ENCODE measurements around the gene GARNL3. TPM values are rescaled to one million over a fixed set of nuclear protein-coding genes. Genes with fewer than 3 reads are reported as not detected.

Gene GARNL3
- total RNA-seq, 4 donors from 2014 or later = 8.9 to 17.9 (median 12.2) TPM

- no peak for TF ChIP-seq CTCF (IDR thresholded peaks at IDR 0.05)
- TF ChIP-seq POLR2AphosphoS5 (IDR thresholded peaks at IDR 0.05) = peak; percentile 24 to 35
- no peak for TF ChIP-seq EP300 (IDR thresholded peaks at IDR 0.05)
- TF ChIP-seq POLR2A (IDR thresholded peaks at IDR 0.05; ENCODE audit: low read depth) = no peak
- no peak for DNase-seq (ENCODE audit: extremely low spot score)
- peaks cover 0 to 5% (median 2%) of the 10 kb centered on the region in 4 donors for H3K4me1 ChIP-seq
- no peaks in the 10 kb centered on the region for H3K9me3 ChIP-seq
- H3K4me3 ChIP-seq = no peak overlapping the region
- intact Hi-C loops (cut with DNase I) = no loop called here
- WGBS = 52% methylated on average over 10 of the region's 10 CpGs
- H3K36me3 ChIP-seq = peaks cover 0 to 21% (median 11%) of the 10 kb centered on the region in 4 donors
- H3K27ac ChIP-seq (replicated peaks in 1 of 4) = peak overlapping the region in 1 of 4 donors; percentile 52
- no peaks in the 10 kb centered on the region for H3K27me3 ChIP-seq
Observed at GRCh38 chr9:127388037-127388855, 123.7 kb downstream of the GARNL3 start.

GRCh38 chr9:127388856-127389238 is 124.3 kb downstream of the GARNL3 start:
- H3K27ac ChIP-seq (replicated peaks in 1 of 4) = peak overlapping the region in 1 of 4 donors; percentile 52
- intact Hi-C loops (cut with DNase I) = no loop called here
- no peak overlapping the region for H3K4me3 ChIP-seq
- H3K9me3 ChIP-seq = no peaks in the 10 kb centered on the region
- TF ChIP-seq POLR2AphosphoS5 (IDR thresholded peaks at IDR 0.05) (no peak), POLR2A (IDR thresholded peaks at IDR 0.05; ENCODE audit: low read depth) (no peak), CTCF (IDR thresholded peaks at IDR 0.05) (no peak), EP300 (IDR thresholded peaks at IDR 0.05) (no peak)
- H3K36me3 ChIP-seq = peaks cover 0 to 21% (median 11%) of the 10 kb centered on the region in 4 donors
- peaks cover 0 to 5% (median 2%) of the 10 kb centered on the region in 4 donors for H3K4me1 ChIP-seq
- WGBS = 72% methylated on average over 6 of the region's 6 CpGs
- no peak for DNase-seq (ENCODE audit: extremely low spot score)
- no peaks in the 10 kb centered on the region for H3K27me3 ChIP-seq

- TF ChIP-seq POLR2A (IDR thresholded peaks at IDR 0.05; ENCODE audit: low read depth) = no peak
- TF ChIP-seq CTCF (IDR thresholded peaks at IDR 0.05) = no peak
- TF ChIP-seq EP300 (IDR thresholded peaks at IDR 0.05) = no peak
- no peak for TF ChIP-seq POLR2AphosphoS5 (IDR thresholded peaks at IDR 0.05)
- Histone ChIP-seq H3K4me3 (no peak overlapping the region), H3K27ac (replicated peaks in 1 of 4) (no peak overlapping the region), H3K4me1 (peaks cover 0 to 5% (median 2%) of the 10 kb centered on the region in 4 donors), H3K9me3 (no peaks in the 10 kb centered on the region), H3K27me3 (no peaks in the 10 kb centered on the region), H3K36me3 (peaks cover 0 to 21% (median 11%) of the 10 kb centered on the region in 4 donors)
- intact Hi-C loops (cut with DNase I) = no loop called here
- DNase-seq (ENCODE audit: extremely low spot score) = no peak
- 84% methylated on average over 4 of the region's 4 CpGs for WGBS
Observed at GRCh38 chr9:127389381-127390247, 125.0 kb downstream of the GARNL3 start.

GRCh38 chr9:127390248-127390545 is 125.6 kb downstream of the GARNL3 start:
- Histone ChIP-seq H3K4me3 (no peak overlapping the region), H3K9me3 (no peaks in the 10 kb centered on the region), H3K36me3 (peaks cover 0 to 21% (median 11%) of the 10 kb centered on the region in 4 donors), H3K27me3 (no peaks in the 10 kb centered on the region), H3K27ac (replicated peaks in 1 of 4) (no peak overlapping the region), H3K4me1 (peaks cover 0 to 5% (median 2%) of the 10 kb centered on the region in 4 donors)
- TF ChIP-seq POLR2A (IDR thresholded peaks at IDR 0.05; ENCODE audit: low read depth) = no peak
- TF ChIP-seq POLR2AphosphoS5 (IDR thresholded peaks at IDR 0.05) = no peak
- TF ChIP-seq CTCF (IDR thresholded peaks at IDR 0.05) = no peak
- no peak for TF ChIP-seq EP300 (IDR thresholded peaks at IDR 0.05)
- 77% methylated on average over 2 of the region's 2 CpGs for WGBS
- intact Hi-C loops (cut with DNase I) = no loop called here
- DNase-seq (ENCODE audit: extremely low spot score) = no peak
